Stimulated activated CD4-positive, alpha-beta T cell treated with anti-CD3 and anti-CD28 coated beads, Interleukin-2, amount 100 ng/mL, for 4 hours (primary cell): ENCODE results near the gene CES1.
"Not testable (repeated sequence)": the region's sequence is repeated elsewhere in the genome, so short reads cannot be mapped to it uniquely, and the experiment has no call there.

ENCODE experiments used
- DNase-seq: peaks from one replicate; pipeline ENCODE4 v3.0.0-alpha.2; 2020; ENCODE audit warnings: low read depth

The CES1 gene

DNA sequence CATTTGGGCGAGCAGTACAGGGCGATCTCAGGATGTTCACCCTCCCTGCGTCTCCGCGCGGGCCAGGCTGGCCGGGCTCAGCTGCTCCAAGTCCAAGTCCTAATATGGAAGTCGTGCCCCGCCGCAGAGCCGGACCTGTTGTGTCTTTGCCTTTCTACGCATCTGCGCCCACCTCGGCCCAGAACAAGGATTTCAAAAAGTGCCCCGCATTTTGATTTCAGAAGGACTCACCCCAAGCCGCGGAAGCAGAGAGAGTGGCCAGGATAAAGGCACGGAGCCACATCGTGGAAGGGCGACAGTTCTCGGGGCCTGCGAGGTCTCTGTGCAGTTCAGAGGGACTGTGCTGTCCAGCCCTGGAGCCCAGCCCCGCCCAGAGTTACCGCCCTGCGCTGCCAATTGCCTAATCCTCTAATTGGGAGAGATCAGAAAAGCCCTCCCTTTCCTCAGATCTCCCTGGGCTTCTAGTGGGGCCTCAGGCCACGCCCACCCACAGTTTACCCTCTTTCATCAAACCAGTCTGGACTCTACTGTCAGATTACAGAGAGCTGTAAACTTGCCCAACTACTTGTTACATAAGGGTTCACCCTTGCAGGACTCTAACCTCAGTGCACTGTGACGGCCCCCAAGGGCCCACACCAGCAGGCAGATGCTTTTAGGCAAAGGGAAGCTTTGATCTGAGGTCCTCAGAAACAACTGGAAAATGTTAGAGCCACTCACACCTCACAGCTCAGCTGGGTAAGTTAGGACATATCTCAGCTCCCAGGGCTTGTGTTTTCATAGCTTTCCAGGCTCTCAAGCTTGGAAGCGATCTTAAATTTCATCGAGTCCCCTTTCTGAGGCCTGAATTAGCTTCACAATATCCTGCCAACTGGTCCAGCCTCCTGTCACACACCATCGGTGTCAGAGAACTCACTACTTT lies at the start of gene CES1:
Gene CES1, minus strand, starts transcription at position 324 of the 919 bp plus-strand sequence. Its CDS starts 41 bp downstream, at position 283.
- no peak for DNase-seq

DNA sequence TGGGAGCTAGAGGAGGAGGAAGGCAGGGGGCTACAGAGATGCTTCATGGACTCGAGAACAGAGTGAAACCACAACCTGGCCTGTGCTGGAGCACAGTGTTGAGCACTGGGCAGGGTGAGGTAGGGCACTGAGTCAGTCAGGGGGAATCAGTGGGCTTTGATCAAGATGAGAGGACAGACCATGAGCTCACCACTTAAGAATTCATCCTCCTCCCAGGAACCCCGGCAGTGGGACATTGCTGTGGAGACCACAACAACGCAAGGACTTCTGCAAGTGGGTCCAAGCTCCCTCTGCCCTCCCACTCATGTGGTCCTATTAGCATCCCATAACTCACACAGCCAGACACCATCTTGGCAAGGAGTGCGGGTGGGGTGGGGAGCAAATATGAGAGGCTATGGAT lies 44.0 kb upstream of the CES1 start:
- no peak for DNase-seq

DNA sequence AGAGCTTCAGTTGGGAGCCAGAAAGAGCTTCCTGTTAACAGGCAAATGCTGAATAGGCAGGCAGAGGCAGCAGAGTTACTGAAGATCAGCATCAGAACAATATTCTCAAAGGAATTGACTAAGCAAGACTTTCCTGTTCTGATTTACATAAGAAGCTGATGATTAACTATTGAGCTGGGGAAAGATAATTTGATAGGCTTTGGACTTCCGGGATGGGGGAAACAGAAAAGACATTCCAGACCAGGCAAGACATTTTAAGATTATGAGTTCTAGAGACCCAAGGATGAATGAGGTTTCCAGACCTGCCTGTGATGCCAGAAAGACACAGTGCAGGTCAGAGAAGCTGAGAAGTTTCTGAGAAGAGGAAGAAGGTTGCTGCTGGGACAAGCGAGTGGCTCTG lies 42.4 kb upstream of the CES1 start, which contains the start of gene CES5A:
Gene CES5A, minus strand, starts transcription at position 101 of the 400 bp plus-strand sequence. CDS start 152 bp downstream, outside the sequence.
- no peak for DNase-seq

GRCh38 chr16:55873122-55873521 lies 40.2 kb upstream of the CES1 start:
- DNase-seq, result no peak

GRCh38 chr16:55872130-55872529 lies 39.2 kb upstream of the CES1 start:
- no peak for DNase-seq

DNA sequence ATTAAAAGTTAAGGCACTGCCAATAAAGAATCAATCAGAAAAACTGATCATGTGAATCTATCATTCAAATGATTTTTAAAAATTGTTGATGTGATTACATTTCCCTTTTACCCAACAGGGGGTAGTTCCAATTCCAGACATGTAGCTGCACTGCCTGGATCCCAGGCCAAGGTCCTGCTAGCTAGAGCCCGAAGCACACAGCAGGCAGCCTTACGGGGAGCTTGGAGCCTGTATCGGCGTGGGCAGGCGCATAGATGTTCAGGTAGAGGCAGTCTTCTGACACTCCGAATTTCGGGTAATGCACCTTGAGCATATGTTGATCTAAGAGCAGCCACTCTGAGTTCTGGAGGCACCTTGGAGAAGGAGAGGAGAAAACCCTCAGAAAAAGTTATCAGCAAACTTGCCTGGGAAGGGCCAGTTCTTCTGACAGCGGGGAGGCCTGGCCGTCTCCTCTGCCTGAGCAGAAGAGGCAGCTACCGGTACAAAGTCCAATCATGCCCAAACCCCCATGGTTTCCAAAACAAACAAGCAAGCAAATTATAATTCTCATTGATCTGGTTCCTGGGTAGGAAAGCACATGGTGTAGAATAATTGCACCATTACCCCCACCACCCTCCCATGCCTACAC lies 38.6 kb upstream of the CES1 start:
- no peak for DNase-seq

- no peak for DNase-seq
These were observed 36.1 kb upstream of the CES1 start for GRCh38 chr16:55868980-55869379.

GRCh38 chr16:55868137-55868536 lies 35.2 kb upstream of the CES1 start:
- no peak for DNase-seq

DNA sequence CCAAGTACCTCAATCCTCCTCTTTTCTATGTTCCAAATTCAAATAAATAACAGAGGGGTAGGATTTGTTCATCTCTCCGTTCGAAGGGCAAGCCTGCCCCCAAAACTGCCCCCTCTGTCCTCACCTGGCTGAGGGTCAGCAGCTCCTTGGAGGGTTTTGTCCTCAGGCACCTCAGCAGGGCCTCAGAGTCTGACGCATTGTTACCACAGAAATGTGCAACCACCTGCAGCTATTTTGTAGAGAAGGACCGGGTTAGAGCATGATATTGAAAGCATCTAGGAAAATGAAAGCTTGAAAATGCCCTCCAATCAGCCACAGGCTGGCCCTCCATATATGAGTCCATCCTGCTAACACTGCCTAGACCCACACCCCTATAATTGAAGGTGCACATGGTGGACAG lies 28.4 kb upstream of the CES1 start:
- DNase-seq, result no peak

GRCh38 chr16:55857650-55858049 lies 24.8 kb upstream of the CES1 start:
- DNase-seq, result not testable (repeated sequence)

- DNase-seq, result no peak
These were observed 24.1 kb upstream of the CES1 start for GRCh38 chr16:55856950-55857349.

DNA sequence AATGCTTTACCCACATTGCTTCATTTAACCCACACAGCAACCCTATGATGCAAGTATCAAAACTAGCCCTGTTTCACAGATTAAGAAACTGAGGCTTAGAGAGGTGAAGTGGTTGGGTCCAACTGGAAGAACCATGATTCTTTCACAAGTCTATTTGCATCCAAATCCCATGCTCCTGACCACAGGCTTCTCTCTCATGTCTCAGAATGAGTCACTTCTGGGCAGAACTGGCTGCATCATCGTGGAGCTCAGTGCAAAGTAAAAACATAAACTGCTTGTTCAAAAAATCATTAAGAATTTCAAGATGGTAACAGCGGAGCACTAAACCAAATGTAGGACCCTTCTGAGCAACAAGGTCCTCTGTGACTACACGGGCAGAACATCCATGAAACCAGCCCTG lies 20.2 kb upstream of the CES1 start:
- DNase-seq, result no peak

DNA sequence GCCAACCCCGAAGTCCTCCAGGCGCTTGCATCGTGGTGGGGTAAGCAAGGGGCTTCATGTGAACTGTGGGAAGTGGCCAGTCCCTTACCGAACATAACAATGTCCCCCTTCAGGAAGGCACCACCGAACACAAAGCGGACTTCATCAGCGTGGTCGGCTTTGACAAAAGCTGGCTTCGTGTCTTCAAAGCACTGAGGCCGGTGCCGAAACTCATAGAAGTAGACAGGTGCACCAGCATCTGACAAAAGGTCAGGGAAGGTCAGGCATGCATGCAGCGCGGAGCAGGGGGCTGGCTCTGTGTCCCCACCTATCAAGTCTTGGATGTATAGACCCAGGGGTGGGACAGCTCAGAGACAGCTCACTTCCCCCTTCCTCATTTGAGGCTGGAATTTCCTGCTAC lies 16.6 kb upstream of the CES1 start:
- DNase-seq, result no peak

- DNase-seq, result no peak
These were observed 13.9 kb upstream of the CES1 start for GRCh38 chr16:55846598-55847346.

GRCh38 chr16:55843105-55843395 lies 10.2 kb upstream of the CES1 start:
- DNase-seq, result no peak

- DNase-seq, result peak; percentile 2
These were observed 9.6 kb upstream of the CES1 start for GRCh38 chr16:55842369-55843104.

DNA sequence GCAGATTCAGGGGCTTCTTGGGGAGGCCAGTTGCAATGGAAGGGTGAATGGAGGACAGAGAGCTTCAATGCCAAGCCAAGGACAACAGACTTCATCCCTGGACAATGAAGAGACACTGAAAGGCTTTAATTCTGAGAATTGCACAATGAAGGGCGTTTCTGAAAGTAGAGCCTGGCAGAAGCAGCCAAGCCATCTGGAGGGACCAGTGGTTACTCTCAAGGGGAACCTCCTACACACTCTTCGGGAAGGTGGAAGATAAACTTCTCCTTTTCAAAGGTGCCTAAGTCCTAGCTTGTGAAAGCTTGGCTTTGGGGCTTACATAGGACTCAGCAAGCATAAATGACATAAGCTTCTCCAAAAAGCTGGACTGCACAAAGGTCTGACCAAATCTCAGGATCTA lies 6.2 kb upstream of the CES1 start:
- no peak for DNase-seq

- DNase-seq, result no peak
These were observed 3.3 kb upstream of the CES1 start for GRCh38 chr16:55836158-55836611.

GRCh38 chr16:55835581-55835980 lies 2.7 kb upstream of the CES1 start:
- DNase-seq, result no peak

DNA sequence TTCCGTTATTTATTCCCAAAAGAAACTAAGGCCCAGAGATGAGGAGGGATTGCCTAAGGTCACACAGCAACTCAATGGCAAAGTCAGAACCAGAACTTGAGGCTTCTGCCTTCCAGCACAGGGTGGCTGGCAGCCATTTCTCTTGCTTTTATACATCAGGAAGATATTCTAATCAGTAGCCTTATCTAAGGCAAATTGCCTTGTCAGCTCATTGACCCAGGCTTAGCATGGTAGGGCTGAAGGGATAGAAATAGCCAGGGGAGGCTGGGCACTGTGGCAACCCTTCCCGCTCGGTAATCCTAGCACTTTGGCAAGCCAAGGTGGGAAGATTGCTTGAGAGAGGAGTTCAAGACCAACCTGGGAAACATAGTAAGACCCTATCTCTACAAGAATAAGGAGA lies 2.3 kb upstream of the CES1 start:
- not testable (repeated sequence) for DNase-seq

- DNase-seq, result no peak
These were observed 1.2 kb upstream of the CES1 start for GRCh38 chr16:55834049-55834448.

GRCh38 chr16:55832425-55832772 lies 497 bp downstream of the CES1 start:
- DNase-seq, result no peak
